K562 (cell line): Measurements from ENCODE around the gene PDE4DIP. TPM values are rescaled to one million over a fixed set of nuclear protein-coding genes. Genes with fewer than 3 reads are reported as not detected.
"Not testable (repeated sequence)": the region's sequence is repeated elsewhere in the genome, so short reads cannot be mapped to it uniquely, and the experiment has no call there.

ENCODE experiments used
- ATAC-seq: fragments of 200-7000 bp; cut with Tn5 transposase; 3 replicates; pipeline ENCODE4 v1.9.1; 2020; ENCODE audit warnings: moderate library complexity
- BruUV-seq: library from RNA; stranded (reverse); fragments of 400-500 nt; replicated peaks from 2 replicates; lab custom pipeline; 2021; lab: Mats Ljungman, UMichigan
- CTCF ChIA-PET: fragments of 300-600 bp; formaldehyde crosslinking; extraction: SDS; loops from one replicate; lab custom pipeline; 2021; ENCODE audit warnings: low intra/inter-chr PET ratio; lab: Yijun Ruan, JAX
- POLR2A ChIA-PET: fragments of 300-600, 350-650 bp; sonication (Branson Sonifier 250); formaldehyde crosslinking; extraction: SDS; loops from one replicate; lab custom pipeline; 2021; ENCODE audit warnings: antibody characterized with exemption, inconsistent platforms; lab: Yijun Ruan, JAX
- DNase-seq, 4 experiments: peaks; one replicate each; pipeline versions ENCODE4 v3.0.0 to v3.0.0-alpha.2; 2011 to 2018; ENCODE audit warnings: low spot score in 3 of 4, mixed read lengths in 3 of 4; ENCODE audit errors: extremely low read depth in 1 of 4
- FAIRE-seq: peaks from 2 replicates; lab custom pipeline; 2011; peaks lifted over from hg19 to GRCh38; lab: Jason Lieb, UNC
- H2AFZ ChIP-seq: 2 replicates; pipeline ENCODE4 v1.6.0; 2011; ENCODE audit warnings: low read depth, low read length, control low read depth, inconsistent platforms
- H3K27ac ChIP-seq: fragments of 200-600 bp; 3 replicates; pipeline ENCODE4 v1.8.0; 2011; ENCODE audit warnings: low read depth, mild to moderate bottlenecking, control low read depth, inconsistent platforms, low read length, moderate library complexity, mixed read lengths; ENCODE audit errors: extremely low read depth
- H3K27me3 ChIP-seq, 2 experiments: fragments of 300-600 bp in 1 of 2; 2 replicates in 1 of 2; 3 replicates in 1 of 2; pipeline versions ENCODE4 v1.6.0 to v1.8.0; 2011; ENCODE audit warnings: inconsistent platforms in 2 of 2, low read length in 2 of 2, mild to moderate bottlenecking in 1 of 2, mixed read lengths in 1 of 2, moderate library complexity in 1 of 2; ENCODE audit not compliant: control insufficient read depth in 2 of 2, insufficient read depth in 2 of 2
- H3K36me3 ChIP-seq: fragments of 300-600 bp; 3 replicates; pipeline ENCODE4 v1.8.0; 2011; ENCODE audit warnings: mild to moderate bottlenecking, low read length, inconsistent platforms; ENCODE audit not compliant: control insufficient read depth, insufficient read depth
- H3K4me1 ChIP-seq, 2 experiments: fragments of 200-600 bp in 1 of 2; replicated peaks in 1 of 2; 2 replicates in 1 of 2; 3 replicates in 1 of 2; pipeline versions ENCODE4 v1.5.1 to v1.8.0; 2011; ENCODE audit warnings: inconsistent platforms in 2 of 2, low read length in 2 of 2, mild to moderate bottlenecking in 1 of 2, mixed read lengths in 1 of 2, moderate library complexity in 1 of 2; ENCODE audit not compliant: control insufficient read depth in 2 of 2, insufficient read depth in 2 of 2
- H3K4me2 ChIP-seq: 2 replicates; pipeline ENCODE4 v1.6.1; 2011; ENCODE audit warnings: low read length, control low read depth, inconsistent platforms, mixed read lengths; ENCODE audit not compliant: insufficient read depth
- H3K4me3 ChIP-seq: fragments of 200-600 bp; sonication (generic), shearing (Covaris generic); 2 replicates; pipeline ENCODE4 v1.5.1; 2016; ENCODE audit warnings: control low read depth, inconsistent platforms
- H3K79me2 ChIP-seq: fragments of 200-600 bp; 3 replicates; pipeline ENCODE4 v1.8.0; 2011; ENCODE audit warnings: low read length, inconsistent platforms; ENCODE audit not compliant: control insufficient read depth, insufficient read depth
- H3K9ac ChIP-seq, 2 experiments: 2 replicates each; pipeline versions ENCODE4 v1.6.0 to v1.6.1; 2011; ENCODE audit warnings: low read depth in 2 of 2, low read length in 2 of 2, control low read depth in 1 of 2, inconsistent platforms in 1 of 2, mild to moderate bottlenecking in 1 of 2, mixed read lengths in 1 of 2; ENCODE audit not compliant: insufficient read depth in 1 of 2
- H3K9me1 ChIP-seq: one replicate; pipeline ENCODE4 v1.6.0; 2011; ENCODE audit warnings: inconsistent platforms, mild to moderate bottlenecking, low read length, moderate library complexity; ENCODE audit not compliant: control insufficient read depth, insufficient read depth
- H3K9me3 ChIP-seq: replicated peaks from 2 replicates; pipeline ENCODE4 v1.5.1; 2011; ENCODE audit warnings: low read depth, low read length, inconsistent platforms; ENCODE audit not compliant: control insufficient read depth, insufficient read depth
- H4K20me1 ChIP-seq: replicated peaks from 2 replicates; pipeline ENCODE4 v1.6.1; 2011; ENCODE audit warnings: low read length, inconsistent platforms, mixed read lengths; ENCODE audit not compliant: control insufficient read depth, insufficient read depth
- WGBS: fragments of 100-300 bp; shearing (Covaris generic); methylation state at CpG from one replicate; pipeline ENCODE4 v1.1.6; 2016; ENCODE audit warnings: low coverage, mixed read lengths; ENCODE audit not compliant: insufficient coverage; ENCODE audit errors: missing lambda C conversion rate; 5-methylcytosine and 5-hydroxymethylcytosine counted together
- in situ Hi-C: fragments of 300-500 bp; cut with MboI; formaldehyde crosslinking; loops from 4 replicates; pipeline ENCODE4 v1.15.0; 2018; ENCODE audit warnings: inconsistent platforms, mixed read lengths
- intact Hi-C: fragments of 100-400 bp; cut with micrococcal nuclease; formaldehyde crosslinking; loops from 2 replicates; pipeline ENCODE4 v1.14.2; 2022
- polyA plus RNA-seq, 8 experiments: library from polyadenylated mRNA; depleted of rRNA in 4 of 8; stranded (reverse) in 5 of 8; unstranded in 3 of 8; fragments of >200 nt; fragmentation: Nextera tagmentation in 2 of 8; fragmentation: Illumina TruSeq in 1 of 8; extraction: Ambion mirVana in 2 of 8; extraction: Trizol in 1 of 8; gene quantifications; 2 replicates each; pipeline versions ENCODE4 v1.2.1 to v1.2.3, GENCODE V29; 2011 to 2014; ENCODE audit warnings: inconsistent platforms in 1 of 8, missing spikeins in 1 of 8
- total RNA-seq, 7 experiments: library from RNA; depleted of rRNA in 6 of 7; stranded (reverse); fragments of >200 nt in 6 of 7; fragmentation: Illumina TruSeq in 2 of 7; extraction: Trizol in 2 of 7; gene quantifications; 2 replicates each; pipeline versions ENCODE4 v1.2.1 to v1.2.3, GENCODE V29; 2011 to 2021; ENCODE audit warnings: low replicate concordance in 1 of 7

The PDE4DIP gene
- total and polyA plus RNA-seq, 9 of the 15 experiments (the other 6 are each of a cell fraction or from before 2014, with no cell fraction given): 148 to 355 (median 260) TPM

- H3K4me1 ChIP-seq, FAIRE-seq, intact Hi-C loops, H3K36me3 ChIP-seq, H3K27me3 ChIP-seq, H3K79me2 ChIP-seq, POLR2A ChIA-PET, H4K20me1 ChIP-seq, H3K9ac ChIP-seq, CTCF ChIA-PET, H3K9me3 ChIP-seq, DNase-seq, H2AFZ ChIP-seq, H3K9me1 ChIP-seq, H3K4me3 ChIP-seq, H3K4me2 ChIP-seq, in situ Hi-C loops, BruUV-seq, ATAC-seq, H3K27ac ChIP-seq: not testable (repeated sequence)
- WGBS: no CpG with 5 or more reads among the region's 6 CpGs
Observed at GRCh38 chr1:148860579-148861259, 16.5 kb downstream of the PDE4DIP start.

- H3K9me1 ChIP-seq, H3K27ac ChIP-seq, in situ Hi-C loops, H3K4me1 ChIP-seq, H3K9me3 ChIP-seq, H3K4me2 ChIP-seq, H3K36me3 ChIP-seq, H3K27me3 ChIP-seq, H3K4me3 ChIP-seq, POLR2A ChIA-PET, H3K9ac ChIP-seq, H4K20me1 ChIP-seq, H2AFZ ChIP-seq, BruUV-seq, FAIRE-seq, ATAC-seq, DNase-seq, CTCF ChIA-PET, H3K79me2 ChIP-seq, intact Hi-C loops: not testable (repeated sequence)
- WGBS: no CpG with 5 or more reads among the region's 3 CpGs
Observed at GRCh38 chr1:148862590-148862989, 18.4 kb downstream of the PDE4DIP start.

GRCh38 chr1:148868924-148869633, 24.9 kb downstream of the PDE4DIP start:
- POLR2A ChIA-PET, in situ Hi-C loops, H3K27me3 ChIP-seq, H3K27ac ChIP-seq, H3K79me2 ChIP-seq, H3K4me3 ChIP-seq, H3K9me3 ChIP-seq, FAIRE-seq, H3K4me2 ChIP-seq, intact Hi-C loops, H3K36me3 ChIP-seq, BruUV-seq, H3K9me1 ChIP-seq, DNase-seq, H4K20me1 ChIP-seq, H3K4me1 ChIP-seq, H3K9ac ChIP-seq, CTCF ChIA-PET, H2AFZ ChIP-seq: not testable (repeated sequence)
- ATAC-seq: peak; percentile 83
- WGBS: no CpG with 5 or more reads among the region's 6 CpGs
